IMR-90 (cell line): Measurements from ENCODE around the gene CCDC167. TPM values are rescaled to one million over a fixed set of nuclear protein-coding genes. Genes with fewer than 3 reads are reported as not detected.

Source experiments
- ATAC-seq: fragments of 200-7000 bp; cut with Tn5 transposase; 2 replicates; pipeline ENCODE4 v1.9.1; 2020; ENCODE audit warnings: low read depth, mild to moderate bottlenecking, moderate library complexity
- BruUV-seq: library from RNA; stranded (reverse); fragments of 400-500 nt; replicated peaks from 2 replicates; lab custom pipeline; 2021; lab: Mats Ljungman, UMichigan
- CTCF ChIA-PET: fragments of 300-600 bp; formaldehyde crosslinking; extraction: SDS; loops from one replicate; lab custom pipeline; 2021; ENCODE audit warnings: antibody characterized with exemption; lab: Yijun Ruan, JAX
- POLR2A ChIA-PET: fragments of 300-600 bp; sonication (Branson Sonifier 250); formaldehyde crosslinking; loops from one replicate; lab custom pipeline; 2022; ENCODE audit warnings: antibody characterized with exemption; ENCODE audit not compliant: unreplicated experiment; lab: Charles Lee
- DNase-seq: peaks from one replicate; pipeline ENCODE4 v3.0.0; 2013
- H2AFZ ChIP-seq: replicated peaks from 2 replicates; pipeline ENCODE3; 2013; ENCODE audit warnings: low read length, mild to moderate bottlenecking; ENCODE audit not compliant: poor library complexity
- H2AK5ac ChIP-seq: 2 replicates; pipeline ENCODE4 v1.6.1; 2013; ENCODE audit warnings: low read depth, low read length, inconsistent platforms
- H2AK9ac ChIP-seq: replicated peaks from 2 replicates; pipeline ENCODE3; 2013; ENCODE audit warnings: mild to moderate bottlenecking, low read depth, low read length, moderate library complexity; ENCODE audit not compliant: poor library complexity
- H2BK120ac ChIP-seq: 2 replicates; pipeline ENCODE4 v1.6.1; 2013; ENCODE audit warnings: low read depth, low read length, inconsistent platforms
- H2BK15ac ChIP-seq: 3 replicates; pipeline ENCODE4 v1.6.1; 2013; ENCODE audit warnings: low read depth, low read length, inconsistent platforms
- H2BK20ac ChIP-seq: 2 replicates; pipeline ENCODE4 v1.6.1; 2013; ENCODE audit warnings: low read depth, mild to moderate bottlenecking, inconsistent platforms, low read length, moderate library complexity
- H2BK5ac ChIP-seq: 2 replicates; pipeline ENCODE4 v1.6.1; 2013; ENCODE audit warnings: mild to moderate bottlenecking, low read depth, low read length, inconsistent platforms; ENCODE audit not compliant: poor library complexity, severe bottlenecking
- H3K14ac ChIP-seq: replicated peaks from 2 replicates; pipeline ENCODE4 v1.6.1; 2013; ENCODE audit warnings: low read depth, low read length, inconsistent platforms
- H3K18ac ChIP-seq: 2 replicates; pipeline ENCODE4 v1.6.1; 2013; ENCODE audit warnings: low read depth, low read length, control low read depth
- H3K23ac ChIP-seq: 2 replicates; pipeline ENCODE4 v1.6.1; 2013; ENCODE audit warnings: low read depth, low read length, inconsistent platforms
- H3K27ac ChIP-seq: 2 replicates; pipeline ENCODE4 v1.5.1; 2013; ENCODE audit warnings: mild to moderate bottlenecking, control low read depth, low read length; ENCODE audit not compliant: insufficient read depth
- H3K27me3 ChIP-seq: 2 replicates; pipeline ENCODE4 v1.6.1; 2013; ENCODE audit warnings: low read length; ENCODE audit not compliant: control insufficient read depth, insufficient read depth
- H3K36me3 ChIP-seq: 2 replicates; pipeline ENCODE4 v1.6.1; 2013; ENCODE audit warnings: low read length, mixed read lengths; ENCODE audit not compliant: control insufficient read depth, insufficient read depth
- H3K4ac ChIP-seq: 2 replicates; pipeline ENCODE4 v1.6.1; 2013; ENCODE audit warnings: low read depth, low read length, inconsistent platforms
- H3K4me1 ChIP-seq: 2 replicates; pipeline ENCODE4 v1.6.1; 2013; ENCODE audit warnings: low read length, mixed read lengths; ENCODE audit not compliant: control insufficient read depth, insufficient read depth
- H3K4me2 ChIP-seq: 2 replicates; pipeline ENCODE4 v1.6.1; 2013; ENCODE audit warnings: low read depth, mild to moderate bottlenecking, control low read depth, low read length, moderate library complexity
- H3K4me3 ChIP-seq: 2 replicates; pipeline ENCODE4 v1.5.1; 2013; ENCODE audit warnings: low read depth, mild to moderate bottlenecking, control low read depth, low read length, moderate library complexity; ENCODE audit not compliant: insufficient read depth
- H3K56ac ChIP-seq: 2 replicates; pipeline ENCODE4 v1.6.1; 2013; ENCODE audit warnings: low read length, inconsistent platforms; ENCODE audit not compliant: insufficient read depth; ENCODE audit errors: extremely low read depth
- H3K79me1 ChIP-seq, 2 experiments: 2 replicates each; pipeline ENCODE4 v1.6.1; 2013; ENCODE audit warnings: low read length in 2 of 2, inconsistent platforms in 1 of 2, low read depth in 1 of 2
- H3K9ac ChIP-seq: 2 replicates; pipeline ENCODE4 v1.6.1; 2013; ENCODE audit warnings: low read depth, low read length, control low read depth
- H3K9me1 ChIP-seq: 2 replicates; pipeline ENCODE4 v1.6.1; 2013; ENCODE audit warnings: low read length, inconsistent platforms; ENCODE audit not compliant: insufficient read depth
- H3K9me3 ChIP-seq: 2 replicates; pipeline ENCODE4 v1.6.1; 2013; ENCODE audit warnings: low read length; ENCODE audit not compliant: control insufficient read depth, insufficient read depth
- H4K20me1 ChIP-seq: 2 replicates; pipeline ENCODE4 v1.6.1; 2013; ENCODE audit warnings: low read length, inconsistent platforms; ENCODE audit not compliant: insufficient read depth
- H4K5ac ChIP-seq: 2 replicates; pipeline ENCODE4 v1.6.1; 2013; ENCODE audit warnings: mild to moderate bottlenecking, low read depth, low read length, control low read depth
- H4K8ac ChIP-seq, 2 experiments: 2 replicates each; pipeline ENCODE4 v1.6.1; 2013; ENCODE audit warnings: low read depth in 2 of 2, low read length in 2 of 2, control low read depth in 1 of 2, inconsistent platforms in 1 of 2
- H4K91ac ChIP-seq: 2 replicates; pipeline ENCODE4 v1.6.1; 2013; ENCODE audit warnings: low read depth, low read length, inconsistent platforms; ENCODE audit not compliant: insufficient read depth
- BHLHE40 ChIP-seq: fragments of 150-350 bp; IDR thresholded peaks from 2 replicates; pipeline ENCODE4 v1.6.1; 2016; ENCODE audit warnings: mild to moderate bottlenecking, low read depth, low read length
- CEBPB ChIP-seq: IDR thresholded peaks from 2 replicates; pipeline ENCODE4 v1.6.1; 2012; ENCODE audit warnings: low read depth, low read length, improper control_type of control experiment
- MAFK ChIP-seq: IDR thresholded peaks from 2 replicates; pipeline ENCODE4 v1.6.1; 2012; ENCODE audit warnings: low read depth, low read length, improper control_type of control experiment
- MAZ ChIP-seq: IDR thresholded peaks from 2 replicates; pipeline ENCODE4 v1.6.1; 2012; ENCODE audit warnings: low read depth, mild to moderate bottlenecking, low read length, improper control_type of control experiment, moderate library complexity, borderline replicate concordance
- MXI1 ChIP-seq: IDR thresholded peaks from 2 replicates; pipeline ENCODE4 v1.6.1; 2012; ENCODE audit warnings: low read depth, mild to moderate bottlenecking, low read length, moderate library complexity, borderline replicate concordance
- NFE2L2 ChIP-seq: fragments of 150-350 bp; IDR thresholded peaks from 2 replicates; pipeline ENCODE4 v1.6.1; 2016; ENCODE audit warnings: low read depth, mild to moderate bottlenecking, low read length
- POLR2A ChIP-seq: IDR thresholded peaks from 2 replicates; pipeline ENCODE4 v1.6.1; 2012; ENCODE audit warnings: mild to moderate bottlenecking, low read depth, low read length
- RAD21 ChIP-seq: IDR thresholded peaks from 2 replicates; pipeline ENCODE4 v1.6.1; 2012; ENCODE audit warnings: low read length, improper control_type of control experiment
- RCOR1 ChIP-seq: IDR thresholded peaks from 2 replicates; pipeline ENCODE4 v1.6.1; 2012; ENCODE audit warnings: mild to moderate bottlenecking, low read length, improper control_type of control experiment; ENCODE audit not compliant: insufficient replicate concordance
- RFX5 ChIP-seq: IDR thresholded peaks from 2 replicates; pipeline ENCODE4 v1.8.0; 2012; ENCODE audit warnings: low read depth, mild to moderate bottlenecking, low read length, moderate library complexity
- SMC3 ChIP-seq: fragments of 150-350 bp; IDR thresholded peaks from 2 replicates; pipeline ENCODE4 v1.6.1; 2016; ENCODE audit warnings: low read depth, mild to moderate bottlenecking, antibody characterized with exemption, low read length, moderate library complexity
- USF2 ChIP-seq: fragments of 150-350 bp; IDR thresholded peaks from 2 replicates; pipeline ENCODE4 v1.6.1; 2017; ENCODE audit warnings: mild to moderate bottlenecking, antibody characterized with exemption, low read length, low read depth
- dilution Hi-C: fragments of 300-500 bp; cut with HindIII; formaldehyde crosslinking; loops from one replicate; pipeline ENCODE4 v1.14.3; 2018; ENCODE audit warnings: low sequenced_read_pairs; ENCODE audit not compliant: unreplicated experiment
- in situ Hi-C: fragments of 300-500 bp; cut with MboI; formaldehyde crosslinking; loops from 3 replicates; pipeline ENCODE4 v1.14.3; 2019; ENCODE audit warnings: low sequenced_read_pairs, inconsistent platforms, mixed read lengths
- intact Hi-C: fragments of 100-400 bp; cut with micrococcal nuclease; formaldehyde crosslinking; loops from 2 replicates; pipeline ENCODE4 v1.10.0; 2022
- polyA plus RNA-seq, 3 experiments: library from polyadenylated mRNA; depleted of rRNA; stranded (reverse); fragments of >200 nt; gene quantifications; 2 replicates each; pipeline ENCODE4 v1.2.3, GENCODE V29; 2012; ENCODE audit warnings: low replicate concordance in 1 of 3
- total RNA-seq: library from RNA; depleted of rRNA; stranded (reverse); fragments of >200 nt; gene quantifications from 2 replicates; pipeline ENCODE4 v1.2.3, GENCODE V29; 2012

CCDC167 gene
- total and polyA plus RNA-seq, 2 of the 4 experiments (the other 2 are of a cell fraction) = 35.8 to 96.8 TPM

GRCh38 chr6:37463110-37463509, 36.6 kb downstream of the CCDC167 start:
- Histone ChIP-seq H3K14ac (no peak overlapping the region), H2BK5ac (no peak overlapping the region), H3K27me3 (no peaks in the 10 kb centered on the region), H4K91ac (no peak overlapping the region), H3K18ac (no peak overlapping the region), H3K4me3 (no peak overlapping the region), H3K27ac (no peak overlapping the region), H3K23ac (no peak overlapping the region), H2AFZ (no peak overlapping the region), H3K9me1 (no peaks in the 10 kb centered on the region), H4K20me1 (no peaks in the 10 kb centered on the region), H3K4ac (no peak overlapping the region), H2BK20ac (no peak overlapping the region), H3K4me2 (no peak overlapping the region), H3K9me3 (peaks cover 3% of the 10 kb centered on the region; the same call in 1 of the 2 replicates), H2BK120ac (no peak overlapping the region), H2AK5ac (no peak overlapping the region), H4K5ac (no peak overlapping the region), H3K4me1 (no peaks in the 10 kb centered on the region), H3K36me3 (peaks cover 45% of the 10 kb centered on the region), H3K79me1 (0 out of 4 replicates have a peak, but pooled peaks cover 4 to 5% of the 10 kb centered on the region in 2 experiments), H3K56ac (no peak overlapping the region), H2BK15ac (no peak overlapping the region), H4K8ac (no peak overlapping the region), H3K9ac (no peak overlapping the region), H2AK9ac (no peak overlapping the region)
- in situ Hi-C loops = no loop called here
- no peak for DNase-seq
- ChIA-PET POLR2A (no interaction called here), CTCF (no interaction called here)
- TF ChIP-seq MAZ (no peak), USF2 (no peak), RFX5 (no peak), MXI1 (no peak), CEBPB (no peak), RCOR1 (no peak), NFE2L2 (no peak), RAD21 (no peak), MAFK (no peak), POLR2A (no peak), SMC3 (no peak), BHLHE40 (no peak)
- ATAC-seq = no peak
- intact Hi-C loops = no loop called here
- dilution Hi-C loops = no loop called here
- BruUV-seq = no TSS peak
